Femur (tissue), 1 donor: Measurements from ENCODE around the gene CD33.

ENCODE experiments used
- DNase-seq: peaks from one replicate; pipeline ENCODE4 v3.0.0-alpha.2; 2017

Gene CD33

GRCh38 chr19:51210874-51211361 is 14.0 kb upstream of the CD33 start:
- DNase-seq, result peak; percentile 27

DNA sequence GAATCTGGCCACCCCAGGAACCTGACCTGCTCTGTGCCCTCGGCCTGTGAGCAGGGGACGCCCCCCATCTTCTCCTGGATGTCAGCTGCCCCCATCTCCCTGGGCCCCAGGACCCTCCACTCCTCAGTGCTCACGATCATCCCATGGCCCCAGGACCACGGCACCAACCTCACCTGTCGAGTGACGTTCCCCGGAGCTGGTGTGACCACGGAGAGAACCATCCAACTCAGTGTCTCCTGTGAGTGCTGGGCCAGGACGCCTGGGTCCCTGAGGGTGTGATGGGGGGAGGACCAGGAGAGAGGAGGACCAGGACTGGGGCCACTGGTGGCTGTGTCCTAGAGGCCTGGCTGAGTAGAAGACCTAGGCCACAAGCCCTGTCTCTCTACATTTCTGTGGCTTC is 13.0 kb upstream of the CD33 start:
- no peak for DNase-seq

DNA sequence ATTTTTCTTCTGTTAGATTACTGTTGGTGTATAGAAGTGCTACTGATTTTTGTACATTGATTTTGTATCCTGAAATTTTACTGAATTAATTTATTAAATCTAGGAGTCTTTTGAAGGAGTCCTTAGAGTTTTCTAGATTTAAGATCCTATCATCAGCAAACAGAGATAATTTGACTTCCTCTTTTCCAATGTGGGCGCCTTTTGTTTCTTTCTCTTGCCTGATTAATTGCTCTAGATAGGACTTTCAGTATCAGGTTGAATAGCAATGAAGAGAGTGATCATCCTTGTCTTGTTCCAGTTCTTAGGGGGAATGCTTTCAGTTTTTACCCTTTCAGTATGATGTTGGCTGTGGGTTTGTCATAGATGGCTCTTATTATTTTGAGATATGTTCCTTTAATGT is 5.6 kb upstream of the CD33 start:
- DNase-seq, result no peak

DNA sequence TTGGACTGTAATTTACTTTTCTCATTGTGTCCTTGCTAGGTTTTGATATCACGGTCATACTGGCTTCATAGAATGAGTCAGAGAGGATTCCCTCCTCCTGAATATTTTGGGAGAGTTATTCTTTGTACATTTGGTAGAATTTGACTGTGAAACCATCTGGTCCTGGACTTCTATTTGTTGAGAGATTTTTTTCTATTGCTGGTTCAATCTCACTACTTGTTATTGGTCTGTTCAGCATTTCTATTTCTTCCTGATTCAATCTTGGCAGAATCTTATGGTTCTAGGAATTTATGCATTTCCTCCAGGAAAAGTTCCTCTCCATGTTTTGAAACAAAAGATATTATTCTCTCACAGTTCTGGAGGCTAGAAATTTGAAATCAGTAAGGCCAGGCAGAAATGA is 4.9 kb upstream of the CD33 start:
- no peak for DNase-seq

- DNase-seq, result no peak
These were observed 3.9 kb upstream of the CD33 start for GRCh38 chr19:51220996-51221395.

- DNase-seq, result no peak
These were observed 678 bp upstream of the CD33 start for GRCh38 chr19:51224163-51224641.

DNA sequence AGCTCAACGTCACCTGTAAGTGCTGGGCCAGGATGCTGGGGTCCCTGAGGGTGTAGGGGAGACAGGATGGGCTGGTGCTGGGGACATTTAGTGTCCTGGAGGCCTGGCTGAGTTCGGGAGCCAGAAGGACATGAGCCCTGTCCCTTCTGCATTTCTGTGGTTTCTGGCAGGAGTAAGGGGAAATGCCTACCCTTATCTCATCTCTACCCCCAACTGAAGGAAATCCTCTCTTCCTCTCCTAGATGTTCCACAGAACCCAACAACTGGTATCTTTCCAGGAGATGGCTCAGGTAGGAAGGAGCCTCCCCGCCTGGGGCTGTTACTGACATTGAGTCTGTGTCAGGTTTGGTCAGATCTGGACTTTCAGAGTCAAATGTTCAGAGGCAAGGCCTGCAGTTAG is 1.2 kb downstream of the CD33 start:
- no peak for DNase-seq

DNA sequence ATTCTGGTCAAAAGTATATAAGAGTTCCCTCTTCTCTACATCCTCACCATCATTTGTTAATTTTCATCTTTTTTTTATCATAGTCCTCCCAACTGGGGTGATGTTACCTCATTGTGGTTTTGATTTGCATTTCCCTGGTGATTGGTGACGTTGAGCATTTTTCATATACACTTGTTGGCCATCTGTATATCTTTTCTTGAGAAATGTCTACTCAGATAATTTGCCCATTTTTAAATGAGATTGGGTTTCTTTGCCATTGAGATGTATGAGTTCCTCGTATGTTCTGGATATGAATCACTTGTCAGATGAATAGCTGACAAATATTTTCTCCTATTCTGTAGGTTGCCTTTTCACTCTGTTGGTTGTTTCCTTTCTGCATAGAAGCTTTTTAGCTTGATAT is 2.4 kb downstream of the CD33 start:
- DNase-seq, result no peak

DNA sequence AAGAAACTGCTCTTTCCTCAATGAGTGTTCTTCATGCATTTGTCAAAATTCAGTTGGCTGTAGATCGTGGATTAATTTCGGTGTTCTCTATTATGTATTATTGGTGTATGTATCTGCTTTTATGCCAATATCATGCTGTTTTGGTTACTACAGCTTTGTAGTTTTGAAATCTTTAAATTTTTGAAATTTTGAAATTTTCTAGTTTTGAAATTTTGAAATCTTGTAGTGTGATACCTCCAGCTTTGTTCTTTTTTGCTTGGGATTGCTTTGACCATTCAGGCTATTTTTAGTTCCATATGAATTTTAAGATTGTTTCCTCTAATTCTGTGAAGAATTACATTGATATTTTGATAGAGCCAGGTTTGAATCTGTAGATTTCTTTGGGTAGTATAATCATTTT is 3.1 kb downstream of the CD33 start:
- no peak for DNase-seq

GRCh38 chr19:51240866-51241265 is 16.0 kb downstream of the CD33 start:
- DNase-seq, result no peak

DNA sequence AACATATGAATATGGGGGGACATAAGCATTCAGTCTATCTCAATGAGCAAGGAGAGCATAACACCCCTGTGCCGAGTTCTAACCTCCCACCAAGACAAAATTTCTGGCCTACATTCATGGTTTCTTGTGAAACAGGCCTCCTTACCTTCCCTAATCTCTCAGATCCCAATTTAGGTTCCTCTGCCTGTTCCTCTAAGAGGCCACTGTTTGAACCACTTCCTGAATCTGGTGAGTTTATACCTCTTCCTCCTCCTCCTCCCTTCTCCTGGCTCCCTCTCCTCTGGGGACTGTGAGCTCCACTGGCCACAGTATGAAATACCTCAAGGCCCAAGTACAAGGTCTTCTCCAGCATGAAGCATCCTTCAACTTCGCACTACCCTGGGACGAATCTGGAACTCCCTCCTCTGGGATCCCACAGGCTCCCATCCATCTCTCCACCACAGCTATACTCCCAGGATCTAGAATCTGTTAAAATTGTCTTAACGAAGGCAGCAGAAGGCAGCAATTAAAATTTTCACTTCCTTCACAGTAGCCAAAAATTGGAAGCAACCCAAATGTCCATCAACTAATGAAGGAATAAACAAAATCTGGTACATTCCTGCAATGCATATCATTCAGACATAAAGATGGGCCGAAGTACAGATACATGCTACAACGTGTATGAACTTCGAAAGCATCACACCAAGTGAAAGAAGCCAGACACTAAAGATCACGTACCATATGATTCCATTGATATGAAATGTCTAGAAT is 18.2 kb downstream of the CD33 start:
- DNase-seq, result no peak

GRCh38 chr19:51246164-51246552 is 21.3 kb downstream of the CD33 start:
- peak; percentile 35 for DNase-seq

DNA sequence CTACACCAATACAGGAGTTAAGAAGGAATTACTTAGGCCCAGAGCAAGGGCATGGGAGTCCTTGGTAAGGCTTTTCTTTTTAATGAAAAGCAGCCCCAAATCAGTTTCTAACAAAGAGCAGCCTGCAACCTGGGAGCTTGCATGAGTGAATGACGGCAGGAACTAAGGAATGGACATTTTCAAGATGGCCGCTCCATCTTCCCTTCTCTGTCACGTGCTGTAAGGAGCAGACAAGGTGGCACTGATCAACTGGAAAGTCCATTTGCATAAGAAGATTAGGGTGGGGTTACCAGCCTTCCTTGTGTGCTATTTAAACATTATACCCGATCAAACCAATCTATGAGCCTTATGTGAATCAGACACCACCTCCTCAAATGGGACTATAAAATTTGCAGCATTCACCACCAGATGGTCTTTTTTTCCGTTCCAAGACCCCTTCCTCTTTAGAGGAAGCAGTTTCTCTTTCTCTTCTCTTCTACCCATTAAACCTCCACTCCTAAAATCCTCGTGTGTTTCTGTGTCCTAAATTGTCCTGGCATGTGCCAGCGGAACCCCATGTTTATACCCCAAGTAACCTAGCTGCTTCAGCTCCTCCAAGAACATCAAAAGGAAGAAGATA is 23.2 kb downstream of the CD33 start:
- no peak for DNase-seq

GRCh38 chr19:51250786-51251467 is 26.0 kb downstream of the CD33 start, which contains the start of gene SIGLECL1:
Gene SIGLECL1 (plus strand): TSS chr19:51251080. CDS start chr19:51264073, 12,993 bp downstream.
- DNase-seq, result no peak

GRCh38 chr19:51251468-51251820 is 26.6 kb downstream of the CD33 start:
- no peak for DNase-seq

DNA sequence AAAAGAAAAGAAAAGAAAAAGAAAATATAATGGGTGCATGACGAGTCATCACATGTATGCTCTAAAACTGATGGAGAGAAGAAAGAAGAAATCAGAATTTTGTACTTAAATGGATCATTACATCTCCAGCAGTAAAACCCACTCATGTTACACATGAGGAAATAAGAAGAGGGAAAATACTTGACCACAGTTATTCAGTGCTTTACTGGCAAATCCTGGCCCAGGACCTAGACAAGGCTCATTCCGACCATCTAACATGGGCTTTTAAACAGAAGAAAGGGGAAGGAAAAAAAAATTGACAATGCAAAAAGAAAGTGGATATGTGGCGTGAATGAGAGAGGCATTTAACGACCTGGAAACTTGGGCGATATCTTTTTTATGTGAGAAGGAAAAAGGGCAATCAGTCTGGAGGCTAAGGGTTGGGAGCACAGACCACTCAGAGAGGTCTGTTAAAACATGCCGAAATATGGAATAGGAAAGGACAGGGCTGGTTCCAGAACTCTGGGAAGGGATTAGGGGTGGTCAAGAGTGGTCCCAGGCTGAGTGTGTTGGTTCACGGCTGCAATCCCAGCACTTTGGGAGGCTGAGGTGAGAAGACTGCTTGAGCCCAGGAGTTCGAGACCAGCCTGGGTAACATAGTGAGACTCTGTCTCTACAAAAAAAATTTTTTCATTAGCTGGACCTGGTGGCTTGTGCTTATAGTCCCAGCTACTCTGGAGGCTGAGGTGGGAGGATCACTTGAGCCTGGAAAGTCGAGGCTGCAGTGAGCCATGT is 27.6 kb downstream of the CD33 start:
- no peak for DNase-seq

GRCh38 chr19:51253088-51253806 is 28.4 kb downstream of the CD33 start:
- DNase-seq, result no peak

DNA sequence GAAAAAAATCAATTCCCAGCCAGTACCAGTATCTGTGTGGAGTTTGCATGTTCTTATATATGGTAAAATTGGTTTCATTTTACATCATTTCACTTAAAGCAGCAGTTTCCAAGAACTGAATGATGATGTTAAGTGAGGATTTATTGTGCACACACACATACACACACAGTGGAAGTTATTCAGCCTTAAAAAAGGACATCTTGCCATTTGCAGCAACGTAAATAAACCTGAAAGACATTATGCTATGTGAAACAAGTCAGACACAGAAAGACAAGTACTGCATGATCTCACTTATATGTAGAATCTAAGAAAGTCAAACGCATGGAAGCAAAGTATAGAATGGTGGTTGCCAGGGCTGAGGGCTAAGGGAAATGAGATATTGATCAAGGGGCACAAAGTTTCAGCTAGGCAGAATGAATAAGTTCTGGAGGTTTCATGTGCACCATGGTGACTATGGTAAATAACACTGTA is 31.3 kb downstream of the CD33 start:
- DNase-seq, result no peak

- no peak for DNase-seq
These were observed 32.6 kb downstream of the CD33 start for GRCh38 chr19:51257471-51257870.

- DNase-seq, result peak; percentile 26
These were observed 33.6 kb downstream of the CD33 start for GRCh38 chr19:51258165-51259160.
